ENCODE results near the gene ARL11.
A peak's percentile ranks its signal among the peaks of the same experiment; 100 is the strongest.

ARL11 gene

GRCh38 chr13:49615836-49616675 lies 12.3 kb upstream of the ARL11 start:
- no peak for DNase-seq

DNA sequence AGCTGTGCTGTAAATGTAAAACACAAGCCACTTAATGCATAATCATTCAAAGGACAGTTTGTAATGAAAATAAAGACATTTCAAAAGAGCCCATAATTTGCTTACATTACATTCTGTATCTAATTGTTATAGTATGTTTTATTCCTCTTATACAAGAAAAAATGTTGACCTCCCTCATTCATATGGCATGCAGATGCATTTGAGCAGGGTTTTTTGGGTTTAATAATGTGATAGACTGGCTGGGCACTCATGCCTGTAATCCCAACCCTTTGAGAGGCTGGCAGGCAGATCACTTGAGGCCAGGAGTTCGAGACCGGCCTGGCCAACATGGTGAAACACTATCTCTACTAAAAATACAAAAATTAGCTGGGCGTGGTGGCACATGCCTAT lies 11.6 kb upstream of the ARL11 start:
- DNase-seq = no peak

DNA sequence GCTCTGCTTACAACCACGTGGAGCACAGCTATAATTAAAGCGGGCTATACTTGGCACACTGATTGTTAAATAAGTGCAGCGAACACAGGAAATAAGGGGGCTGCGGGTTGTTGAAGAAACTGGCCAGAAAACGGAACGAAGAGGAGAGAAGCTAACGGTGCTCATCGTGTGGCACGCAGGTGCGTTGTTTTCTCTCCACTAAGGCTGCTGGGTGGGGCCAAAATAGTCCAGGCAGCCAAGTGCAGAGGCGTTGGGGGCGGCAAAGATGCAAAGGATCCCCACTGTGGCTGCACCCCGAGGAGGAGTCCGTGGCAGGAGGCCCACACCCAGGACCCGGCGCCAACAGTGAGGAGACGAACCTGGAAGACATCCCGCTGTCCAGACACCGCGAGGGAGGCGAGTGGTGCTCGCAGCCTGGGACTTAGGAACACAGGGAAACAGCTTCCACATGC lies 8.1 kb upstream of the ARL11 start:
- no peak for DNase-seq

- DNase-seq = no peak
Observed at GRCh38 chr13:49622174-49622946, 5.9 kb upstream of the ARL11 start.

GRCh38 chr13:49624229-49624628 lies 4.1 kb upstream of the ARL11 start:
- DNase-seq = no peak

- no peak for DNase-seq
Observed at GRCh38 chr13:49625392-49626079, 2.8 kb upstream of the ARL11 start.

GRCh38 chr13:49629196-49629938 lies 1.1 kb downstream of the ARL11 start:
- no peak for DNase-seq

DNA sequence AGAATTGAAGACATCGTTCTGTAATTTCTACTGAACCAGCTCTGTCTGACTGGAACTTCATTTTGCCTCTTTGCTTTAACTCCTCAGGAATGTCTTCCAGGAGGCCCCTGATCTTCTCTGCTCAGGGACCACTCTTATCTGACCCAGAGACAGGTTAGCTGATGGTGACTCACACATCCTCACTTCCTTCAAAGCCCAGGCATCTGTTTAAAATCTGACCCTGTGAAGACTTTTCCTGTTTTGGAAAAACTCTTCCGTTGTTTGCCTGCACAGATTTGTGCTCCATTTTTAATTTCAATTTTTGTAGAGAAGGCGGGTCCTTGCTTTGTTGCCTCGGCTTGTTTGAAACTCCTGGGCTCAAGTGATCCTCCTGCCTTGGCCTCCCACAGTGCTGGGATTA lies 1.6 kb downstream of the ARL11 start:
- no peak for DNase-seq

DNA sequence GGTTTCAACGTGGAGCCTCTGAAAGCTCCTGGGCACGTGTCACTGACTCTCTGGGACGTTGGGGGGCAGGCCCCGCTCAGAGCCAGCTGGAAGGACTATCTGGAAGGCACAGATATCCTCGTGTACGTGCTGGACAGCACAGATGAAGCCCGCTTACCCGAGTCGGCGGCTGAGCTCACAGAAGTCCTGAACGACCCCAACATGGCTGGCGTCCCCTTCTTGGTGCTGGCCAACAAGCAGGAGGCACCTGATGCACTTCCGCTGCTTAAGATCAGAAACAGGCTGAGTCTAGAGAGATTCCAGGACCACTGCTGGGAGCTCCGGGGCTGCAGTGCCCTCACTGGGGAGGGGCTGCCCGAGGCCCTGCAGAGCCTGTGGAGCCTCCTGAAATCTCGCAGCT lies 2.3 kb downstream of the ARL11 start:
- DNase-seq = no peak

GRCh38 chr13:49632156-49632555 lies 3.8 kb downstream of the ARL11 start:
- DNase-seq = no peak

- no peak for DNase-seq
Observed at GRCh38 chr13:49633710-49634109, 5.4 kb downstream of the ARL11 start.

- no peak for DNase-seq
Observed at GRCh38 chr13:49635599-49636433, 7.5 kb downstream of the ARL11 start.

DNA sequence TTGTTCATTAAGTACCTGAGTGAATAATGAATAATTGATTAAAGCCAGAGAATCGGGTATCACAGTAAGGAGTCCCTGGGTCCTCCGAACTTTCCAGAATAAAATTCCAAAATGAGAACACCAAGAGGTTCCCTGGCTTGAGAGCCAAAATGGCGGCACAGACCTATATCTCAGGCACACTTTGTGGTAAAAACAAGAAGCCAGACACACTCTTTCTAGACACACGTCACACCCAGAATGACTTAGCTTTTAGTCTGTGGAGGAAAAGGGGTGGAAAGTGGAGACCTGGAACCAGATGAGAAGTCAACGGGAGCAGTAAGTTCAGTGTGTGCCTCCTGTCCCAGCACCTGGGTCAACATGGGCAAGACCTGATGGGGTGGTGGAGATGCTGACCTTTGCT lies 8.4 kb downstream of the ARL11 start:
- no peak for DNase-seq

GRCh38 chr13:49638030-49638743 lies 9.9 kb downstream of the ARL11 start:
- no peak for DNase-seq

DNA sequence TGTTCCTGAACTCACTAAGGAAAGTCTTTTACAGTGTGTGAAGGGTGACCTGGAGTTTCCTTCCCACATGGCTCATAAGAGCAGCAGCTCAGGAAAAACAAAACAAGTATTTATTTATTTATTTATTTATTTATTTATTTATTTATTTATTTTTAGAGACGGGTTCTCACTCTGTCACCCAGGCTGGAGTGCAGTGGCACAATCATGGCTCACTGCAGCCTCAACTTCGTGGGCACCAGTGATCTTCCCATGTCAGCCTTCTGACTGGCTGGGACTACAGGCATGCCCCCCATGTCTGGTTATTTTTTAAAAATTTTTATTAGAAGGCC lies 10.4 kb downstream of the ARL11 start:
- no peak for DNase-seq

- peak; percentile 68 for DNase-seq
Observed at GRCh38 chr13:49641801-49642291, 13.5 kb downstream of the ARL11 start.

- no peak for DNase-seq
Observed at GRCh38 chr13:49643035-49643646, 14.8 kb downstream of the ARL11 start.

- no peak for DNase-seq
Observed at GRCh38 chr13:49645451-49645850, 17.1 kb downstream of the ARL11 start.

DNA sequence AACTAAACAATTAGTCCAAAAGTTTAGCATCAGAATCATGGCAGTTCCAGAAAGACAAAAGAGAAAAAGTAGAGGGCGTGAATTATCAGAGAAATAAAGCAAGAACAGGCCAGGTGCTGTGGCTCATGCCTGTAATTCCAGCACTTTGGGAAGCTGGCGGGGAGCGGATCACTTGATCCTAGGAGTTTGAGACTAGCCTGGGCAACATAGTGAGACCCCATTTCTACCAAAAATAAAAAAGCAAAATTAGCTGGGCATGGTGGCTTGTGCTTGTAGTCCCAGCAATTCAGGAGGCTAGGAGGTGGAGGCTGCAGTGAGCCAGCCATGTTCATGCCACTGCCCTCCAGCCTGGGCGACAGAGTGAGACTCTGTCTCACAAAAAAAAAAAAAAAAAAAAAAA lies 18.4 kb downstream of the ARL11 start:
- no peak for DNase-seq

DNA sequence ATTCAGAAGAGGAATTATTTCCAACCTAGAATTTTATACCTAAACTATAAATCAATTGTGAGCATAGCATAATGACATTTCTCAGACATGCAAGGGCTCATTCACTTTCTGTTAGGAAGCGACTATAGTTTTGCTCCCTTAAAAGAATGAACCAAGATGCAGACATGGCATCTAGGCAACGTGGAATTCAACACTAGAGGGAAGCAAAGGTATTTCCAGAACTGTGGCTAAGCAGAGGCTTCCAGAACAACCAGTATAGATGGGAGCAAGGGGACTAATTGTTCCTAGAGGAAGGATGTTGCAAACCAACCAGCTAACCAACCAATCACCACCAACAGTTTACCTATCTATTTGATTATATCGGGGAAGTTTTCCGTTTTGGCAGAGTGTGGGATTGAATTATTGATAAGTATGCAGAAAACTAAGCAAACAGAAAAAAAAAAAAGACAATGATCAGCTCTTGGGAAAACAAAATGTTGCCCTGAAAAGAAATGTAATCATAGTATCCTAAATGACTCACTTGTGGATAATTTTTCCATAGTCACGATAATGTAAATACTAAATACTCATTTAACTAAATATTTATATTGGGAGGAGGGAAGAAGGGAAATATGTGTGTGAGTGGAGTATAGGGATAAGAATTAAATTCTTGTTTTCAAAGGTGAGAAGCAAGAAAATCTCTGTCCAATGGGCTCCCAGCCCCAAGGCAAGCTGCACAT lies 21.1 kb downstream of the ARL11 start:
- DNase-seq = no peak

Measured in islet precursor cell (in vitro differentiated cells).